ENCODE measurements around the gene DNAJC30.

Gene DNAJC30

DNA sequence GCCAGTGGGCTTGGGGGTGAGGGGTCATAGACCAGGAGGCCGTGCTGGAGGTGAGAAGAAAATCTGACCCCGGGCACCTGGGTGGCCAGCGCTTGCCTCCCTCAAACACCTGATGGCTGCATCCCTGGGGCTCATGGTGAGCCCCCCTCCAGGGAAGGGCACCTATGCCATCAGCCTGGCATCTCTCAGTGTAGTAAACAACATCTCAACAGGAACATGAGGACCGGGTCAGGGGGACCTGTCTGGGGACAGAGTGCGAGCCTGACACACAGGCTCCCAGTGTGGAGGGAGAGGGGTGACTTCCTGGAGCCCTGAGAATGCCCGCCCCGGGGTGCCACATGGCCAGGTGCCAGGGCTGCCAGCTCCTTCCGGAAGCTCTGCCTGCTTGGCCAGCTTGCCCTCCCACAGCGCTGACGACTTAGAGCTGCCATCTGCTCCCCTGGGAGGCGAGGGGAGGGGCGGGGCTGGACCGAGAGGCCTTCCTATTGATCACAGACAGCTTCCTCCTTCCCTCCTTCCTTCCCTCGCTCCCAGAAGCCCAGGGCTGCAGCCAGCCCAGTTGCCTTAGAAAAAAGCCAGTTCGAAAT, 23.9 kb upstream of the DNAJC30 start:
- ATAC-seq: no peak

- ATAC-seq: peak; percentile 92
These were observed 23.1 kb upstream of the DNAJC30 start for GRCh38 chr7:73706126-73707044.

GRCh38 chr7:73705551-73705920, 22.3 kb upstream of the DNAJC30 start:
- no peak for ATAC-seq

GRCh38 chr7:73704640-73705550, 21.6 kb upstream of the DNAJC30 start:
- no peak for ATAC-seq

DNA sequence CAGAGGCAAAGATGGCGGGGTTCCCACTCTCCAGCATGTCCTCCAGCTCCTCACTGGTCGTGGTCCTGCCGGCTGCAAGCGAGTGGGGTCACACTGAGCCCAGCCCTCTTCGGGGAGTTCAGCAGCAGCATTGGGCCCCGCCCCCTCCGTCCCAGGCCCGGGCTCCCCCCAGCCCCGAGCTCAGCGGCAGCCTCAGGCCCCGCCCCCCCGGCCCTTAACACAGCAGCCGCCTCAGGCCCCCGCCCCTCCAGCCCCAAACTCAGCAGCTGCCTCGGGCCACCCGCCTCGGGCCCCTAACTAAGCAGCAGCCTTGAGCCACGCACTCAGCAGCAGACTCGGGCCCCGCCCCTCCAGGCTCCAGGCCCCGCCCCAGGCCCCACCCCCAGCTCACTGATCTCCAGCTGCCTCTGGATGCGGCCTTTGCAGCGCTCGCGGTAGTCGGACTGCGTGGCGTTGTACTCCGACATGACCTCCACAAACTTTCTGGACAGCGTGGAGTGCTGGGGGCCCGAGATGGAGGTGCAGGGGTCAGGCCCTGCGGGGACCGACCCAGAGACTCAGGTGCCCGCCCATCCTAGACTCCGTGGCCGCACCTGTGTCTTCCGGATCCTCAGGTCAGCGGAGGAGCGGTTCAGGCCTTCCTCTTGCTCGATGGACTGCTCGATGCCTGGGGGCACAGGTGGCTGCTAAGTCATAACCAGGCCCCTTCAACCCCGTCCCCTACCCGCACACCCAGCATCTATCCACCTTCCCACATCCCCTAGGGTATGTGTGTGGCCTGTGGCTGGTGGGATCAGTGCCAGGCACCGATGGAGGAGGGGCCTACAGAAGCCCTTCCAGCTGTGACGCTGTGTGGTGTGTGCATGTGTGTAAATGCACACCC, 20.7 kb upstream of the DNAJC30 start:
- peak; percentile 18 to 50 for ATAC-seq

DNA sequence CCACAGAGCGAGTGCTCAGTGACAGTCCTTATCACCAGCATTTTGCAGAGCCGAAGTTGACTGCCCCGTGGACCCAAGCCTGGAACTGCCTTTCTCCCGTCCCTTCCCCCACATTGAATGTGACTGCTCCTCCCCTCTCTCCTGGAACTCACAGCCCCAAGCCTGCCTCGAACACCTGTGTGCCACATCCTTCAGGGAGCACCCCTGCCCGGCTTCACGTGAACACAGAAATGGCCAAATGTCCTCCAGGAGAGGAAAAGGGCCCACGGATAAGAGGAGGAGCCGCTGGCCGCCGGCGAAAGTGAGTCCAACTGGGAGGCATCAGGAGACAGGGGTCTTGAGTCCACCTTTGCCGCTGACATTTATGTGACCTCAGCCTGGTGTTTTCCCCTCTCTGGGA, 20.0 kb upstream of the DNAJC30 start:
- ATAC-seq: no peak

DNA sequence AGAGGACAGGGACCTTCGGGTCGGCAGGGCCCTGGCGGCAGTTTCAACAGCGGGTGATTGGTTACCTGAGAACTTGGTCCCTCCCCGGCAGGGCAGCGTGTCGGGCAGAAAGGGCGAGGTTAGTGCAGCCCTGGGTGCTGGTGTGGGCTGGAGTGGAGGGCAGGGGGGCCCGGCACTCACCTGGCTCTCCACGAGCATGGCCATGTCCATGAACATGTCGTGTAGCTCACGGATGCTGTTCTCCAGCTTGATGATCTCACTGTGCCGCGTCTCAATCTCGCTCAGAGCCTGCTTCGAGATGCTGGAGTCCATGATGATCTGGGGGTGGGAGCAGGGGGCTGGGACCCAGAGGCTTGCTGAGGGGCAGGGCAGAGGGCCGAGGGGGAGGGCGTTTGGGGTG, 19.4 kb upstream of the DNAJC30 start:
- no peak for ATAC-seq

- ATAC-seq: no peak
These were observed 19.0 kb upstream of the DNAJC30 start for GRCh38 chr7:73702226-73702625.

- peak in 1 of 2 donors; percentile 33 for ATAC-seq
These were observed 18.2 kb upstream of the DNAJC30 start for GRCh38 chr7:73701357-73701995.

DNA sequence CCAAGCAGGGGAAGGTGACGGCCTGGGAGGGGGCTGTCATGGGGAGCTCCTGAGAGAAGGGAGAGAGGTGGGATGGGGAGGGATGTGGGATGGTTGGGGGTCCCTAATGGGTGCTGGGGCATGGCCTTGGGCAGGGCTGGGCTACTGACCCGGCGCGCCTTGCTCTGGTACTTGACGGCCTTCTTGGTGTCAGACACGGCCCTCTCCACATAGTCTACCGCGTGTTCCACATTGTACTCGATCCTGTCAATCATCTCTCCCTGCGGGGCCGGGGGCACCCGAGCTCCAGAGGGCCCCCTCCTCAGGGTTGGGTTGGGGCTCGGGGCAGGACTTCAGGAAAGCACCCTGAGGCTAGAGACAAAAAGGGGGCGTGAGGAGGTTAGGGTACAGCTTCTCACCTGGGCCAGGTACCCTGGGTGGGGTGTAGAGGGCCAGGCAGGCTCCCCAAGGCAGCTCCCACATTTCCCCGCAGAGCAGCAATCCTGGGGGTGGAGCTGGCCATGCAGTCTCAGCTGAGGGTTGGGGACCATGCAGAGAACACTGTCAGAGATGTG, 17.4 kb upstream of the DNAJC30 start:
- ATAC-seq: no peak

DNA sequence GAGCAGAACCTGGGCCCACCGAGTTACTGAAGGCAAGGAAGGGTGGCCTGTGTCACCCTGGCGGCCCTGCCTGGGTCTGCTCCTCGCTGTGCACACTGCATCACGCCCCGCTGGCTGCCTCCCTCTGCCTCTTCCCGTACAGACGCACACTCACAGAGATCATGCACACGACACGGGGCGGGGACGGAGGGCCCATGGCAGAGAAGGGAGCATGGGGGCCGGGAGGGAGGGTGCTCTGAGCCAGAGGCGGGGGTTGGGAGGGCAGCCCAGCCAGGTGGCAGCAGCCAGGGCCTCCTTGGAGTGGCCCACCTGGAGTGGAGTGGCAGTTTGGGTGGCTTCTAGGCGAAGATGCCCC, 16.8 kb upstream of the DNAJC30 start:
- ATAC-seq: no peak

DNA sequence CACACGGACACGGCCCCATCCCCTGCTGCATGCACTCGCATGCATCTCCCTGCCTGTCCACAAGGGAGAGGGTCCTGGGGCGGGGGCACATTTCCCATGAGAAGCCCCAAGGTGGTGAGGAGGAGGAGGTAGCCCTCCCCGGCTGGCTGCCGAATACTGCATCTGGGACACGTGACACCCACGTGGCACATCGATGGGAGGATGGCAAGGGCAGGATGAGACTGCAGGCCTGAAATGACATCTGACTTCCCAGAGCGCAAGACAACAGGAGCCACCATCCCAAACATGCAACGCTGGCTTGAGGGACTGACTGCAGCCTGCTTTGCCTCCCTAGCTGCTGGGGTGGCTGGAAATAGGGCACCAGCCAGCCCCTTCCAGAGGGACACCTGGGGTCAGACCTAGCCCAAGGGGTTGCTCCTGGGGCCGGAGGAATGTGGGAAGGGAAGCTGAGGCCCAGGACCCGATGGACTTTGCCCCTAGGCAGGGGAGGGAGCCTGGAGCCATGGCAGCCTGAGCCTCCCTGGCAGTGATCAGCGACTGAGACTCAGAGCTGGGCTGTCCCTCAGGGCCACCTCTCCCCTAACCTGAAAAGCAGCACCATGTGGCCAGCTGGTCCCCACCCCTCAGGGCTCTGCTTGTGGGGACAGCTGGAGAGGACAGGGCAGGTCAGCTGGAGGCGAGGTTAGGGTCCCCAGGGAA, 16.3 kb upstream of the DNAJC30 start:
- ATAC-seq: no peak

GRCh38 chr7:73698410-73698809, 15.2 kb upstream of the DNAJC30 start:
- no peak for ATAC-seq

- ATAC-seq: no peak
These were observed 13.1 kb upstream of the DNAJC30 start for GRCh38 chr7:73696372-73696771.

- no peak for ATAC-seq
These were observed 7.4 kb upstream of the DNAJC30 start for GRCh38 chr7:73690646-73691045.

DNA sequence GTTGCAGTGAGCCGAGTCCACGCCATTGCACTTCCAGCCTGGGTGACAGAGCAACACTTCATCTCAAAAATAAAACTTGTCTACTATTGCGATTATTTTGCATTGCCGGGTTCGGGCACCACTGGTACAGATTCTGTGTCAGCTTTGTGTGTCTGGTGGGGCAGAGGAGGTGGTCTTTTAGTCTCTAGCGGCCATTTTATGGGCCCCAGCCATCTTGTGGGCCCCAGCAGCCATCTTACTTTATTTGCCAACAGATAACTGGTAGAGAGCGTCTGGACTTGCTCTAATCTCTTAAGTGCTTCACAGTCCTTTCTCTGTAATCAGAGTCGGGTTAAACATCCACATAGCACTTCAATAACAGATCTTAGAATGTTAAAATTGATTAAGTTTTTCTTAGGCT, 5.0 kb upstream of the DNAJC30 start:
- ATAC-seq: no peak

DNA sequence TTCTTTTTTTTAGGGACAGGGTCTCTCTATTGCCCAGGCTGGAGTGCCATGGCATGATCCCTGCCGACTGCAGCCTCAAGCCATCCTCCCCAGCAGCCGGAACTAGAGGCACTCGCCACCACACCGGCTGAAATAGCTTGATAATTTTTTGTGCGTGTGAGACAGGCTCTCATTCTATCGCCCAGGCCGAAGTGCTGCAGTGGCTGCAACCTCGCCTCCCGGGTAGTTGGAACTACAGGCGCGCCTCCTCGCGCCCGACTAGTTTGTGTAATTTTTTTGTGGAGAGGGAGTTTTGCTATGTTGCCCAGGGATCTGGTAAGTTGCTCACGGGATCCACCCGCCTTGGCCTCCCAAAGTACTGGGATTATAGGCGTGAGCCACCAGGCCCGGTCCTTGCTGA, 2.1 kb upstream of the DNAJC30 start:
- no peak for ATAC-seq

DNA sequence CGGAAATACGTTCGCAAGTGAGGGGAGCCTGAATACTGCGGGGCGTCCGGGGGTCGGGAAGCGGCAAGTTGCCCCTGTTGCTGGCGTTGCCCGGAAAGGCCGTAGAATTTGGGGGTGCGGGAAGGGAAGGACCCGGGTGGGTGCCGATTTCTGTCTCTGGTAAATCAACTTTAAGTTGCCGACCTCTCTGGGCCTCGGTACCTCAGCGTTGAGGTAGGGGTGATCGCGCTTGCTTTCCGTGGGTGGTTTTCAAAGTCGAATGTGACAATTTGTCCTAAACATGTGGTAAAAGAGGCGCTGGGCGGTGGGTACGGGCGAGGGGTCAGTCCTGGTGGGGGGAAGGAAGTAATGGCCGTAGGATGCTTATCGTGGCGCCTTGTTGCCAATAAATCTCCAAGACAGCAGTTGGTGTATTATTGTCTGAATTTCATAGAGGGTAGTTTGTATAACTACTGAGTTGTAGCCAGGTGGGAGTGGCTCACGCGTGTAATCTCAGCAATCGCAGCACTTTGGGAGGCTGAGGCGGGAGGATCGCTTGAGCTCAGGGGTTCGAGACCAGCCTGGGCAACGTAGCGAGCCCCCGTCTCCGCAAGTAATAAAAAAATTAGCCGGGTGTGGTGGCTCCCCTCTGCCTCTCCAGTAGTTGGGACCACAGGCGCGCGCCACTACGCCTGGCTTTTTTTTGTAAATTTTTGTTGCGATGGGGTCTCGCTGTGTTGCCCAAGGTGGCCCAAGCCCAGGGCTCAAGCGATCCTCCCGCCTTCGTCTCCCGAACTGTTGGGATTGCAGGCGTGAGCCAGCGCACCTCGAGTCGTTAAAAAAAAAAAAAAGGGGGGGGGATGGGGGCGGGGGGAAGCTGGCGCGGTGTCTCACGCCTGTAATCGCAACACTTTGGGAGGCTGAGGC, 788 bp upstream of the DNAJC30 start:
- no peak for ATAC-seq

- ATAC-seq: no peak
These were observed 553 bp downstream of the DNAJC30 start for GRCh38 chr7:73682745-73683055.

DNA sequence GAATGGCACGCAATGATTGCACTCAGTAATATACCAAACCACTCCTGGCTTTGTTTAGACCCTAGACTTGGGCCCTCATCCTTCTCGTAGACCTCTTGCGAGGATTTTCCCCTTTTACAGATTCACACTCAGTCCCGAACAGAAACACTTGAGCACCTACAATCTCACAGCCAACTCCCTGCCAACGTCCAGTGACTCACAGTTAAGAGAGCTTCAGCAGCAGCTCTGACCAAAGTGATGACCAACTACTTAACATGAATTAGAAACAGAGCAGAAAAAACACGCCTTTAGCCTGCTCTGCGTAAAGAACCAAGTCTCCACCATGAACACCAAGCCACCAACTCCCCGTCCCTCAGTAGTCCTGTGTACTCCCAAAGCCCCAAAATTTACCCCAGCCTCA, 2.2 kb downstream of the DNAJC30 start:
- no peak for ATAC-seq
